Stimulated activated effector memory CD8-positive, alpha-beta T cell treated with anti-CD3 and anti-CD28 coated beads, Interleukin-12 subunit alpha, Interleukin-12 subunit beta, amount 100 ng/mL, for 72 hours (primary cell): ENCODE measurements around the gene ALDH3A2.

Experiments
- ATAC-seq: fragments of 150-1000 bp; cut with Tn5 transposase; 2 replicates; pipeline ENCODE4 v1.10.0; 2021
- DNase-seq, 2 donors: peaks; one replicate each; pipeline ENCODE4 v3.0.0; 2021 to 2022; ENCODE audit warnings: low spot score in 2 of 2
- H3K27ac Mint-ChIP-seq: one replicate; pipeline ENCODE4 v1.8.0; 2022; ENCODE audit warnings: mild to moderate bottlenecking, mixed read lengths
- H3K36me3 Mint-ChIP-seq: one replicate; pipeline ENCODE4 v1.8.0; 2022; ENCODE audit warnings: mild to moderate bottlenecking, mixed read lengths
- H3K4me1 Mint-ChIP-seq: one replicate; pipeline ENCODE4 v1.8.0; 2022; ENCODE audit warnings: mixed read lengths
- H3K4me3 Mint-ChIP-seq: one replicate; pipeline ENCODE4 v1.8.0; 2022; ENCODE audit warnings: mild to moderate bottlenecking, mixed read lengths
- H3K9me3 Mint-ChIP-seq: one replicate; pipeline ENCODE4 v1.8.0; 2022; ENCODE audit warnings: mixed read lengths

Gene ALDH3A2

GRCh38 chr17:19726631-19727376 is 78.3 kb downstream of the ALDH3A2 start:
- DNase-seq, result no peak
- Mint-ChIP-seq H3K27ac (no peak overlapping the region), H3K4me1 (peaks cover 15% of the 10 kb centered on the region), H3K36me3 (no peaks in the 10 kb centered on the region), H3K4me3 (no peak overlapping the region), H3K9me3 (no peaks in the 10 kb centered on the region)
- no peak for ATAC-seq
